ENCODE measurements around the gene UBXN11.
A peak's percentile ranks its signal among the peaks of the same experiment; 100 is the strongest.

Gene UBXN11

DNA sequence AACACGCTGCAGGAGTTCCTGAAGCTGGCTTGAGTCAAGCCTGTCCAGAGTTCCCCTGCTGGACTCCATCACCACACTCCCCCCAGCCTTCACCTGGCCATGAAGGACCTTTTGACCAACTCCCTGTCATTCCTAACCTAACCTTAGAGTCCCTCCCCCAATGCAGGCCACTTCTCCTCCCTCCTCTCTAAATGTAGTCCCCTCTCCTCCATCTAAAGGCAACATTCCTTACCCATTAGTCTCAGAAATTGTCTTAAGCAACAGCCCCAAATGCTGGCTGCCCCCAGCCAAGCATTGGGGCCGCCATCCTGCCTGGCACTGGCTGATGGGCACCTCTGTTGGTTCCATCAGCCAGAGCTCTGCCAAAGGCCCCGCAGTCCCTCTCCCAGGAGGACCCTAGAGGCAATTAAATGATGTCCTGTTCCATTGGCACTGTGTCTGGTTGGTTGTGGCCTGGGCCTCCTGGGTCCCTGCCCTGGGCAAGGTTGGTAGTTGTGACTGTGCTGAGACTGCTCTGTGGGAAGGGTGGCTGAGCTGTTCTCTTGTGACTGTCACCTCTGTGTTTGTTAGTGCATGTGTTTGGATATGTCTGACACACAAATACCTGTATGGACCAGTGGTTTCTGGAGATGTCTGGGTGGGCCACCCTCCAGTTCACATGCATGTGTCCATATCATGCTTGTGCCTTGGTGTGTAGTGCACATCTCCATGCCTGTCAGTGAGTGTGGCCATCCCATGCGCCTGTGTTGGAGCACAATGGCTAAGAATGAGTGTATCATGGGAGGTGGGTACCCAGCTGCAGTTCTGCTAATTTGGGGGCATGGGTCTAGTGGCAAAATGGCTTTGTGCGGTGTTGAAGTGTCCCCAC is 25.1 kb downstream of the UBXN11 start:
- peaks cover 17 to 89% (median 82%) of the 10 kb centered on the region in 5 donors for H3K4me1 ChIP-seq (ENCODE audit: control insufficient read depth in 5 of 5, insufficient read depth in 5 of 5, low read length in 5 of 5)
- peaks cover 0 to 22% (median 12%) of the 10 kb centered on the region in 5 donors for H3K36me3 ChIP-seq (ENCODE audit: control insufficient read depth in 5 of 5, insufficient read depth in 5 of 5, low read length in 5 of 5)
- peak overlapping the region; percentile 96 for H3K27ac ChIP-seq (ENCODE audit: low read depth, low read length)
- peak overlapping the region; percentile 33 to 87 (median 67) for H3K4me3 ChIP-seq (ENCODE audit: low read depth in 1 of 5, low read length in 5 of 5)
- H3K27me3 ChIP-seq (ENCODE audit: control insufficient read depth in 5 of 5, insufficient read depth in 4 of 5, low read length in 5 of 5): no peaks in the 10 kb centered on the region
- H3K9ac ChIP-seq (ENCODE audit: low read length in 5 of 5): peak overlapping the region in 1 of 5 donors; percentile 53
- no peaks in the 10 kb centered on the region for H3K9me3 ChIP-seq (ENCODE audit: control insufficient read depth in 5 of 5, low read length in 5 of 5)

DNA sequence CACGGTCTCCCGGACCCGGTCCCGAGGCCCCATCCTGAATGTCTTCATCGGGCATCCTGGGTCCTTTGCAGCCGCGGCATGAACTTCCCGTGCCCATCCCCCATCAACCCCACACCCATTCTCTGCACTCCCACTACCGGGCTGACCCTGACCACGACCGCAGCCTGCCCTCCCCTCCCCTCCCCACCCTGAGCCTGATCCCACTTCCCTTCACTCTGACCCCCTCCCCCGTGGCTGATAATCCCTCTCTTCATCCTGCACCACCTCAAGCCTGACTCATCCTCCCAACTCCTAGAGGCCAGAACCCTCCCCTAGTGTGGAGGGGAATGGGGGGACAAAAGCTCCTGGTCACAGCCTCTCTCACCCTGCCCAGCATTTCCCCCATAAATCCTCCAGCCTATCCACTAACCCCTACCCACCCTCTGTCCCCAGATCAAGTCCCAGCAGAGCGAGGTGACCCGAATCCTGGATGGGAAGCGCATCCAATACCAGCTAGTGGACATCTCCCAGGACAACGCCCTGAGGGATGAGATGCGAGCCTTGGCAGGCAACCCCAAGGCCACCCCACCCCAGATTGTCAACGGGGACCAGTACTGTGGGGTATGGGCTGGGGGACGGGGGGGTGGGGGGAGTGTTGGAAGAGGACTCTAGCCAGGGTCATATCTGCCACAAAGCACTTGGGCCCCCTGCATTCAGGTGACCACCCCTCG is 25.9 kb downstream of the UBXN11 start:
- peak overlapping the region in 4 of 5 donors; percentile 73 to 83 (median 82) for H3K9ac ChIP-seq (ENCODE audit: low read length in 5 of 5)
- peaks cover 0 to 22% (median 12%) of the 10 kb centered on the region in 5 donors for H3K36me3 ChIP-seq (ENCODE audit: control insufficient read depth in 5 of 5, insufficient read depth in 5 of 5, low read length in 5 of 5)
- peak overlapping the region; percentile 96 for H3K27ac ChIP-seq (ENCODE audit: low read depth, low read length)
- peak overlapping the region; percentile 67 to 87 (median 80) for H3K4me3 ChIP-seq (ENCODE audit: low read depth in 1 of 5, low read length in 5 of 5)
- H3K27me3 ChIP-seq (ENCODE audit: control insufficient read depth in 5 of 5, insufficient read depth in 4 of 5, low read length in 5 of 5): no peaks in the 10 kb centered on the region
- no peaks in the 10 kb centered on the region for H3K9me3 ChIP-seq (ENCODE audit: control insufficient read depth in 5 of 5, low read length in 5 of 5)
- peaks cover 18 to 89% (median 82%) of the 10 kb centered on the region in 5 donors for H3K4me1 ChIP-seq (ENCODE audit: control insufficient read depth in 5 of 5, insufficient read depth in 5 of 5, low read length in 5 of 5)

GRCh38 chr1:26279456-26280332 is 26.7 kb downstream of the UBXN11 start, which contains the start of gene SH3BGRL3:
Gene SH3BGRL3, plus strand, starts transcription at chr1:26280086. Its CDS starts 70 bp downstream, at chr1:26280156.
- peak within 1 kb of the TSS; percentile 67 to 87 (median 80) for H3K4me3 ChIP-seq (ENCODE audit: low read depth in 1 of 5, low read length in 5 of 5)
- H3K9ac ChIP-seq (ENCODE audit: low read length in 5 of 5): peak within 1 kb of the TSS; percentile 73 to 83 (median 82)
- H3K4me1 ChIP-seq (ENCODE audit: control insufficient read depth in 5 of 5, insufficient read depth in 5 of 5, low read length in 5 of 5): peaks cover 18 to 89% (median 76%) of the 10 kb centered on the region in 5 donors

DNA sequence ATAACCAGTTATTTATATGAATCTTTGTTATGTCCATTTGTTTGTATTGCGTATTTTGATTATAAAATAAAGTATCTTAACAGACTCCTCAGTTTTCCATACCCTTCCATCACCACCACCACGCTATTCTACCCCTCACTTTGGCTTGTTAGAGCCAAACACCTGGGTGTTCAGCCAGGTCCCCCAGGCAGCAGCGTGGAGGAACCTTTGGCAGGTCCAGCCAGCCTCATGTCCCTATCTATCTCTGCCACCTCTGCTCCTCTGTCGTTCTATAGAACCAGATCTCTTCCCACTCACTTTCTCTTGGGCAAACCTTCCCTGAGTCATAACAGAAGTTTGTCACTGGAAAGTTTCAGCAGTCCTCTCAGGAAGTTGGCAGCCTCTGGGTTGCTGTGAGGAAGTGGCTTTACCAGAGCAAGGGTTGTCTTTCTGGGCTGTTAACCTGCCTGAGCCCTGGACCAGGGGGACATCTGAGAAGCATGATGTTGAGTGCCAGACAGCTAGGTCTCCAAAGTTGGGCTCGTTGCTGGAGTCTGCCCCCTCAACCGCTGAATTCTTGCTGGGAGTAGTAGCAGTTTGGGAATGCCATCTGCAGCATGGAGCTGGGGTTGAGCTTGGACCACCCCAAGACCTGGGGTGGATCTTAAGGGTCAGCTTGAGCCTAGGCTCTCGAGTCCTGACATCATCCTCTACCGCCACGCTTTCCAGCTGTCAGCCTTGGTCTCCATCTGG is 27.5 kb downstream of the UBXN11 start:
- Histone ChIP-seq H3K36me3 (ENCODE audit: control insufficient read depth in 5 of 5, insufficient read depth in 5 of 5, low read length in 5 of 5) (peaks cover 0 to 22% (median 12%) of the 10 kb centered on the region in 5 donors), H3K9me3 (ENCODE audit: control insufficient read depth in 5 of 5, low read length in 5 of 5) (no peaks in the 10 kb centered on the region), H3K4me1 (ENCODE audit: control insufficient read depth in 5 of 5, insufficient read depth in 5 of 5, low read length in 5 of 5) (peaks cover 18 to 81% (median 69%) of the 10 kb centered on the region in 5 donors), H3K9ac (ENCODE audit: low read length in 5 of 5) (peak overlapping the region; percentile 57 to 83 (median 82)), H3K27me3 (ENCODE audit: control insufficient read depth in 5 of 5, insufficient read depth in 4 of 5, low read length in 5 of 5) (no peaks in the 10 kb centered on the region), H3K4me3 (ENCODE audit: low read depth in 1 of 5, low read length in 5 of 5) (peak overlapping the region; percentile 67 to 87 (median 80)), H3K27ac (ENCODE audit: low read depth, low read length) (peak overlapping the region; percentile 96)

More at GRCh38 chr1:26279456-26280332, 26.7 kb downstream of the UBXN11 start, which contains the start of gene SH3BGRL3:
- Histone ChIP-seq H3K36me3 (ENCODE audit: control insufficient read depth in 5 of 5, insufficient read depth in 5 of 5, low read length in 5 of 5) (peaks cover 0 to 22% (median 12%) of the 10 kb centered on the region in 5 donors), H3K27me3 (ENCODE audit: control insufficient read depth in 5 of 5, insufficient read depth in 4 of 5, low read length in 5 of 5) (no peaks in the 10 kb centered on the region), H3K27ac (ENCODE audit: low read depth, low read length) (peak within 1 kb of the TSS; percentile 96), H3K9me3 (ENCODE audit: control insufficient read depth in 5 of 5, low read length in 5 of 5) (no peaks in the 10 kb centered on the region)

- Histone ChIP-seq H3K4me3 (ENCODE audit: low read depth in 1 of 5, low read length in 5 of 5) (peak overlapping the region in 1 of 5 donors; percentile 11), H3K27ac (ENCODE audit: low read depth, low read length) (peak overlapping the region; percentile 96), H3K27me3 (ENCODE audit: control insufficient read depth in 5 of 5, insufficient read depth in 4 of 5, low read length in 5 of 5) (no peaks in the 10 kb centered on the region), H3K36me3 (ENCODE audit: control insufficient read depth in 5 of 5, insufficient read depth in 5 of 5, low read length in 5 of 5) (peaks cover 0 to 19% (median 12%) of the 10 kb centered on the region in 5 donors), H3K4me1 (ENCODE audit: control insufficient read depth in 5 of 5, insufficient read depth in 5 of 5, low read length in 5 of 5) (peaks cover 18 to 76% (median 66%) of the 10 kb centered on the region in 5 donors), H3K9ac (ENCODE audit: low read length in 5 of 5) (peak overlapping the region in 1 of 5 donors; percentile 49), H3K9me3 (ENCODE audit: control insufficient read depth in 5 of 5, low read length in 5 of 5) (no peaks in the 10 kb centered on the region)
These were observed 28.1 kb downstream of the UBXN11 start for GRCh38 chr1:26278303-26278702.

DNA sequence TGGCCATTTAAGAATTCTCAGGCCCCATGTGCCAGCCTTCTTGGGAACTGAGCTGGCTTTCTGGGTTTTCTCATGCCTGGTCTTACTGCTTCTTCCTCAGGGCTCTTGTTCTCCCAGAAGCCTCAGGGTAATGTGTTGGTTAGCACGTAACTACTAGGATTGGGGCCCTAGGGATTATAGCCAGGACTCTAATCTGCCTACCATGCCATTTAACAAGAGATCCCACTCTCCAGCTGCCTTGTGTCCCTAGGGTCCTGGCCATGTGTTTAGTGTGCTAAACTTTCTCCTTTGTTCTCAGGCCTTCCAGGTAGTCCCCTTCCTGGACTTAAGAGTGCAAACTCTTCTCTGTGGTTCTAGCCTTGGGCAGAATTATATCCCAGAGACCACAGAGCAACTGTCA is 28.7 kb downstream of the UBXN11 start:
- H3K9me3 ChIP-seq (ENCODE audit: control insufficient read depth in 5 of 5, low read length in 5 of 5): no peaks in the 10 kb centered on the region
- peaks cover 0 to 16% (median 14%) of the 10 kb centered on the region in 5 donors for H3K36me3 ChIP-seq (ENCODE audit: control insufficient read depth in 5 of 5, insufficient read depth in 5 of 5, low read length in 5 of 5)
- H3K27me3 ChIP-seq (ENCODE audit: control insufficient read depth in 5 of 5, insufficient read depth in 4 of 5, low read length in 5 of 5): no peaks in the 10 kb centered on the region
- peaks cover 18 to 76% (median 66%) of the 10 kb centered on the region in 5 donors for H3K4me1 ChIP-seq (ENCODE audit: control insufficient read depth in 5 of 5, insufficient read depth in 5 of 5, low read length in 5 of 5)
- H3K9ac ChIP-seq (ENCODE audit: low read length in 5 of 5): peak overlapping the region in 1 of 5 donors; percentile 49
- H3K4me3 ChIP-seq (ENCODE audit: low read depth in 1 of 5, low read length in 5 of 5): no peak overlapping the region
- H3K27ac ChIP-seq (ENCODE audit: low read depth, low read length): peak overlapping the region; percentile 96

GRCh38 chr1:26277261-26277661 is 29.2 kb downstream of the UBXN11 start:
- Histone ChIP-seq H3K36me3 (ENCODE audit: control insufficient read depth in 5 of 5, insufficient read depth in 5 of 5, low read length in 5 of 5) (peaks cover 0 to 14% (median 10%) of the 10 kb centered on the region in 5 donors), H3K27ac (ENCODE audit: low read depth, low read length) (peak overlapping the region; percentile 96), H3K9me3 (ENCODE audit: control insufficient read depth in 5 of 5, low read length in 5 of 5) (no peaks in the 10 kb centered on the region)

GRCh38 chr1:26276432-26276838 is 30.0 kb downstream of the UBXN11 start:
- peak overlapping the region in 3 of 5 donors; percentile 12 to 69 (median 44) for H3K9ac ChIP-seq (ENCODE audit: low read length in 5 of 5)
- no peak overlapping the region for H3K4me3 ChIP-seq (ENCODE audit: low read depth in 1 of 5, low read length in 5 of 5)
- no peaks in the 10 kb centered on the region for H3K27me3 ChIP-seq (ENCODE audit: control insufficient read depth in 5 of 5, insufficient read depth in 4 of 5, low read length in 5 of 5)
- no peaks in the 10 kb centered on the region for H3K9me3 ChIP-seq (ENCODE audit: control insufficient read depth in 5 of 5, low read length in 5 of 5)
- peaks cover 0 to 14% (median 12%) of the 10 kb centered on the region in 5 donors for H3K36me3 ChIP-seq (ENCODE audit: control insufficient read depth in 5 of 5, insufficient read depth in 5 of 5, low read length in 5 of 5)
- peak overlapping the region; percentile 96 for H3K27ac ChIP-seq (ENCODE audit: low read depth, low read length)
- peaks cover 18 to 66% (median 56%) of the 10 kb centered on the region in 5 donors for H3K4me1 ChIP-seq (ENCODE audit: control insufficient read depth in 5 of 5, insufficient read depth in 5 of 5, low read length in 5 of 5)

More at GRCh38 chr1:26277261-26277661, 29.2 kb downstream of the UBXN11 start:
- no peak overlapping the region for H3K4me3 ChIP-seq (ENCODE audit: low read depth in 1 of 5, low read length in 5 of 5)
- H3K9ac ChIP-seq (ENCODE audit: low read length in 5 of 5): peak overlapping the region in 2 of 5 donors; percentile 49 to 69
- H3K27me3 ChIP-seq (ENCODE audit: control insufficient read depth in 5 of 5, insufficient read depth in 4 of 5, low read length in 5 of 5): no peaks in the 10 kb centered on the region
- peaks cover 18 to 73% (median 61%) of the 10 kb centered on the region in 5 donors for H3K4me1 ChIP-seq (ENCODE audit: control insufficient read depth in 5 of 5, insufficient read depth in 5 of 5, low read length in 5 of 5)

All from subcutaneous abdominal adipose tissue (tissue), 5 donors.